Glomerular visceral epithelial cell (primary cell): ENCODE data around the gene ULBP2.
"Not testable (repeated sequence)": the region's sequence is repeated elsewhere in the genome, so short reads cannot be mapped to it uniquely, and the experiment has no call there.

ENCODE experiments used
- DNase-seq: peaks from one replicate; pipeline ENCODE4 v3.0.0-alpha.2; 2016; ENCODE audit errors: extremely low spot score

ULBP2 gene

GRCh38 chr6:149927025-149927424, 14.8 kb upstream of the ULBP2 start:
- DNase-seq = not testable (repeated sequence)

- DNase-seq = no peak
Observed at GRCh38 chr6:149929422-149929821, 12.4 kb upstream of the ULBP2 start.

DNA sequence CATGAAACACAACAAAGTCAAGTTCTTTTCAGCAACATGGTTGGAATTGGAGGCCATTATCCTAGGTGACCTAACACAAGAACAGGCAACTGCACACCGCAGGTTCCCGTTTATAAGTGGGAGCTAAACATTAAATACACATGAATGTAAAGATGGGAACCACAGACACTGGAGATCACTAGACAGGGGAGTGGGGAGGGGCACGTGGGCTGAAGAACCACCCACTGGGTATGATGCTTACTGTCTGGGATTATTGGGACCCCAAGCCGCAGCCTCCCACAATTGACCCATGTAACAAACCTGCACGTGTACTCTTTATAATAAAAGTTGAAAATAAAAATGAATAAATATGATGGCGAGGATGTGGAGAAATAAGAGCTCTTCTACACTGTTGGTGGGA, 10.3 kb upstream of the ULBP2 start:
- DNase-seq = no peak

GRCh38 chr6:149933036-149933435, 8.8 kb upstream of the ULBP2 start:
- DNase-seq = no peak

GRCh38 chr6:149933461-149933860, 8.4 kb upstream of the ULBP2 start:
- no peak for DNase-seq

GRCh38 chr6:149934249-149935156, 7.3 kb upstream of the ULBP2 start:
- DNase-seq = peak; percentile 72

DNA sequence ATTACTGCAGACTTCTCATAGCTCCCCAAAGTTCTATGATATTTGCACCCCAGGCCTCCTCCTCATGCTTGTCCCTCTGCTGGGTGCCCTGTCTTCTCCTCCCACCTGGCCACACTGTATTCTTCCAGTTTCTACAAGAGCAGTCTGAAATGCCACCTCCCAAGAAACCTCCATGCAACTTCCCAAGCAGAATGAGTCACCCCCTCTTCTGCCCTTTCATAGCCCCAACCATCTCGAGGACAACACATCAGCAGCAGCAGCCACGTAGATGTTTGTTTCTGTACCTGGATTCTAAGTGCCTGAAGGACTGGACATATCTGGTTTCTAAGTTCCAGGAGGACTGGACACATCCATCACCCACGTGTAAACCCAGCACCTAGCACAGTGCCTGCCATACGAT, 6.6 kb upstream of the ULBP2 start:
- DNase-seq = no peak

DNA sequence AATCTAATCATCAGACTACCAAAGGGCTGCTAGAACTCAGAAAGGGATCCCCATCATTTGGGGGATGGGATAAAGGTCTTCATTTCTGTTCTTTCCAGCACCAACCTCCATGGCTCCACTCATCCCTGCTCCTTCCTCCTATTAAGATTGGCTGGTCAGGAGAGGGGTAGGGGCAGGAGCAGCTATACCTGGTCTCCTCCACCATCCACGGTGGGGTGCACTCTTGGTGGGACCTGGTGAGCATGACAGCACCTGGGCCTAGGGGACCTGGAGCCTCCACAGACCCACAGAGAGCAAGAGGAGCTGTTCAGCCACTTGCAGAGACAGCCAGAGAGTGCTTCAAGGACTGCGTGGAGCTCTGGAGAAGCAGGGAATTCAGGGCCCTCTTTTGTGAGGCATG, 6.1 kb upstream of the ULBP2 start:
- no peak for DNase-seq

- no peak for DNase-seq
Observed at GRCh38 chr6:149936743-149937142, 5.1 kb upstream of the ULBP2 start.

GRCh38 chr6:149938013-149938570, 3.7 kb upstream of the ULBP2 start:
- not testable (repeated sequence) for DNase-seq

DNA sequence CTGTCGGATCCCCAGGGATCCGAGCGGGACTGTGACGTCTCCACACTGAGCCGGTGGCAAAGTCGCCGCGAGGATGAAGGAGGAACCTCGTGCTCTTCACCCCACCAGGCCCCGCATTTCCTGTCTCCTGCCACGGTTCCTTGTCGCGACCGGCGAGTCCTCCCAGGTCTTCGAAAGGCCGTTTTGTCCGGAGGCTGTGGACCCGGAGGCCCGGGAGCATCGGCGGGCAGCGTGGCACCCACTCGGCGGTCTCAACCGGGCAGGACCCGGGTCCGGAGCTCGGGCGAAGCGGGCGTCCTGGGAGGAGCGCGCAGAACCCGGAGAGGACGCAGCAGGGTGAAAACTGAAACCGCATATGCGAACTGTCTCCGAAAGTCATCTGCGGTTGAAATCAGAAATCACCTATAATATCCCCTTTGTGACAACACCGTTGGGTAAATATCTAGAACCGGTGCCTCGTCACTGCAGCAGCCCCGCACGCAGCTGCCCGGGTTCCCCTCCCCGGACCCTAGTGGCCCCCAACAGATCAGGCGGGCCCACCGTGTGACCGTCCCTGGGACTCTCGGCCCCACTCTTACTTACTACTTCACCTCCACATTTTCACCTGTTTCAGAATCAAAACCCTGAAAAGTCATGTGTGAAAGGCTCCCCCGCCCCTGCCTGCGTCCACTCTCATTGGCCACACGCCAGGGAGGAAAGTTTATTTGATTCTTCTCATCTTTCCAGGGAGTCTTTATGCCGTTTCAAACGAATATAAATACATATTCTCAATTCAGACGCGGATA, 3.1 kb upstream of the ULBP2 start:
- no peak for DNase-seq

- no peak for DNase-seq
Observed at GRCh38 chr6:149939356-149939648, 2.5 kb upstream of the ULBP2 start.

GRCh38 chr6:149939909-149940671, 1.7 kb upstream of the ULBP2 start:
- DNase-seq = no peak

DNA sequence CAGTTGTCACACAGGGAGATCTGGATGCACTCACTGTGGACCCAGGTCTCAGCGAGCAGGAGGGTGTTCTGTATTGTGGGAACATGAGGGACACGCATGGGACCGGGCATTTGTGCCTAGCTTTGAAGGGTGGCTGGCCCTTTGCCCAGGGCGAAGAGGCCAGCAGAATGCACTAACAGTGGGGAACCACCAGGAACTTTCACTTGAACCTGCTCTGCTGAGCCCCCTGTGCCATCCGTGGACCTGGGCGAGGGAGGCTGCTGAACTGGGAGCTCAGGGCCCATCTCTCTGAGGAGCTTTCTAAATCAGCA, 1.2 kb upstream of the ULBP2 start:
- DNase-seq = no peak

DNA sequence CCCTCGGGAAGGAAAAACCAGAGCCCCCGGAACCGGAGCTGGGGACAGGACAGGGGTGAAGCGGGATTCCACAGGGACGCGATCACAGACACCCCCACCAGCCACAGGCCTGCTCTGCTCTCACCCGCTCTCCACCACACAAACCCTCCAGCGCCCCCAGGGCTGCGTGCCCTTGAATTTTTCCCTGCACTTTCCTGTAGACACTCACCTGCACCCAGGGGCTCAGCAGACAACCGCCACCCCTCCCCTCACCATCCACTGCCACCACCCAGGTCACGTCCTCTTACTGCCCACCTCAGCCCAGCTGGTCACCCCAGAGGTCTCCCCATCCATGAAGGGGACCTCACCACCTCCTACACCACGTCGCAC, 631 bp downstream of the ULBP2 start:
- DNase-seq = no peak

DNA sequence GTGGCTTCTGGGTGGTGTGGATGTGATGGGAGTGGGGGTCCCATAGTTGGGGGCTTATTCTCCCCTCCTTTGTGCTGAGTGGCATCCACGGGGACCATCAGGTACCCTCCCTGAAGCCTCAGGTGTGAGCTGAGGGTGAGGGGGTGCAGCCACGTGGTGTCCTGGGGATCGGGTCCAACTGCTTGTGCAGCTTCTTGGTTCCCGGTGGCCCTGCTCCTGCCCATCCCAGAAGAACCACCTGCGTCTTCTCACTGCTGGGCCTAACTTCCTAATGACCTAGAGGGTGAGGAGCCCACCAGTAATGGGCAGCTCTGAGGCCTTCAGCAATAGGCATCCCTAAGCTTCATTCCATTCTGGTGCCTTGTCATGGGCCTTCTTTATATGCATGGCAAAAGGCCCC, 1.5 kb downstream of the ULBP2 start:
- not testable (repeated sequence) for DNase-seq

DNA sequence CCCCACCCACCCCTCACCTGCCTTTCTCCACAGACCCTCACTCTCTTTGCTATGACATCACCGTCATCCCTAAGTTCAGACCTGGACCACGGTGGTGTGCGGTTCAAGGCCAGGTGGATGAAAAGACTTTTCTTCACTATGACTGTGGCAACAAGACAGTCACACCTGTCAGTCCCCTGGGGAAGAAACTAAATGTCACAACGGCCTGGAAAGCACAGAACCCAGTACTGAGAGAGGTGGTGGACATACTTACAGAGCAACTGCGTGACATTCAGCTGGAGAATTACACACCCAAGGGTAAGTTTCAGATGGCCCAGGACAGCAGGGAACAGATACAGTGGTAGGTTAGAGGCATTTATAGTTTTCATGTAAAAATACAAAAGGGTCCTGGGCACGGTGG, 3.5 kb downstream of the ULBP2 start:
- DNase-seq = not testable (repeated sequence)

- DNase-seq = not testable (repeated sequence)
Observed at GRCh38 chr6:149946631-149947030, 4.8 kb downstream of the ULBP2 start.

DNA sequence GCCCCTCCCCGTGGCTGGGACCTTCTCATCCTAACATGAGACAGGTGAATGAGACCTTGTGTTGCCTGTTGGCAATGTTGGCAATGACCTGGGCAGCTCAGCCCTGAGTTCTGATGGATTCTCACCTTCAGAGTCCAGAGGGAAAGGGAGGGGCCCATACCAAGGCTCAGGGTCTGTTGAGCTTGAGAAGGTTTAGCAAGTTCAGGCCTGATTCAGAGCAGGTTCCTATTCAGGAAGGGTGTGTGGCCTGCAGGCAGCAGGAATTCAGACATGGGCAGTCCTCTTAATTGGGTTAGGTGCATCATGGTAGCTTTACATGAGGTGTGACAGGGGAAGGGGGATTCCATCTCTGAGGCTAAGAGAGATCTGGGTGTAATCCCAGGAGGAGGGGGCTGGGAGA, 5.7 kb downstream of the ULBP2 start:
- DNase-seq = not testable (repeated sequence)

GRCh38 chr6:149948011-149948410, 6.2 kb downstream of the ULBP2 start:
- DNase-seq = no peak

DNA sequence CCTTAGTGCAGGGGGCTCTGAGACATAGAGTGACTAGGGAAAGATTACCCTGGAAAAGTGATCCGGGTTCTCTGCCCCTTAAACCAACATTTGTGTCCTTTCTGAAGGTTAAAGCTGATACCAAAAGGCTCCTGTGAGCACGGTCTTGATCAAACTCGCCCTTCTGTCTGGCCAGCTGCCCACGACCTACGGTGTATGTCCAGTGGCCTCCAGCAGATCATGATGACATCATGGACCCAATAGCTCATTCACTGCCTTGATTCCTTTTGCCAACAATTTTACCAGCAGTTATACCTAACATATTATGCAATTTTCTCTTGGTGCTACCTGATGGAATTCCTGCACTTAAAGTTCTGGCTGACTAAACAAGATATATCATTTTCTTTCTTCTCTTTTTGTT, 6.8 kb downstream of the ULBP2 start:
- DNase-seq = no peak

DNA sequence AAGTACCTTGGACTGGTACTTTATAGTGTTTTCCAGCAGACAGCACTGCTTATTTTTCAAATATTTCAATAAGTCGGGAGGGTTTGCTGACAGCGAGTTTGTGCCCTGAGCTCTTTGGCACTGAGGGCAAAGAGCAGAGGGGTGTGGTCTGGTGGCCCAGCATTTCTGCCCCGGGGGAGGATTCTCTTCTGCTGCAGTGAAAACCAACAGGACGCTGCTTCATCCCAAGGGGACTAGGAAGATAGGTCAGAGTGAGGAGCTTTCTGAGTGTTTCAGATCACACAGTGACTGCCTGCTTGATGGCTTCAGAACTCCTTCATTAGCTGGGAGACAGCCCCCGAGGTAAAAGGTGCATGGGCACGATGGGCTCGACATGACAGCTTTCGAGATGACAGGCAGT, 8.6 kb downstream of the ULBP2 start:
- no peak for DNase-seq
